SK-N-SH (cell line): Measurements from ENCODE around the gene SPOCK1. TPM values are rescaled to one million over a fixed set of nuclear protein-coding genes. Genes with fewer than 3 reads are reported as not detected.

Experiments used
- CTCF ChIA-PET: fragments of 300-600, 350-600 bp; formaldehyde crosslinking; extraction: SDS; loops from one replicate; lab custom pipeline; 2021; lab: Yijun Ruan, JAX
- POLR2A ChIA-PET: fragments of 350-600 bp; sonication (Branson Sonifier 250); formaldehyde crosslinking; extraction: SDS; loops from one replicate; lab custom pipeline; 2020; ENCODE audit warnings: antibody characterized with exemption, inconsistent platforms; lab: Yijun Ruan, JAX
- DNase-seq: peaks from one replicate; pipeline ENCODE4 v3.0.0; 2012
- H2AFZ ChIP-seq: fragments of 200-600 bp; sonication (generic); 2 replicates; pipeline ENCODE4 v1.8.1; 2016; ENCODE audit warnings: antibody characterized with exemption, mild to moderate bottlenecking, low read depth
- H3F3A ChIP-seq: fragments of 200-600 bp; sonication (generic); replicated peaks from 2 replicates; pipeline ENCODE3; 2016; ENCODE audit warnings: antibody characterized with exemption, mild to moderate bottlenecking; ENCODE audit not compliant: insufficient read depth
- H3K27ac ChIP-seq, 2 experiments: fragments of 200-500 bp in 1 of 2; fragments of 200-600 bp in 1 of 2; sonication (Bioruptor generic) in 1 of 2; sonication (generic), shearing (Covaris generic) in 1 of 2; 2 replicates each; pipeline versions ENCODE4 v1.5.1 to v1.6.1; 2014 to 2016; ENCODE audit warnings: low read depth in 2 of 2, inconsistent platforms in 1 of 2, low read length in 1 of 2, mild to moderate bottlenecking in 1 of 2, mixed read lengths in 1 of 2
- H3K27me3 ChIP-seq: fragments of 200-600 bp; sonication (generic), shearing (Covaris generic); 2 replicates; pipeline ENCODE4 v1.6.1; 2016; ENCODE audit warnings: mixed run types; ENCODE audit not compliant: insufficient read depth
- H3K36me3 ChIP-seq, 2 experiments: fragments of 200-500 bp in 1 of 2; fragments of 200-600 bp in 1 of 2; sonication (Bioruptor generic) in 1 of 2; sonication (generic) in 1 of 2; replicated peaks in 1 of 2; 2 replicates each; pipeline versions ENCODE3 to v1.5.1; 2014 to 2016; ENCODE audit warnings: low read length in 1 of 2, mild to moderate bottlenecking in 1 of 2; ENCODE audit not compliant: insufficient read depth in 2 of 2, control insufficient read depth in 1 of 2
- H3K4me1 ChIP-seq, 2 experiments: fragments of 200-500 bp in 1 of 2; fragments of 200-600 bp in 1 of 2; sonication (Bioruptor generic) in 1 of 2; sonication (generic), shearing (Covaris generic) in 1 of 2; 2 replicates each; pipeline versions ENCODE4 v1.5.1 to v1.6.1; 2014 to 2016; ENCODE audit warnings: low read depth in 1 of 2, low read length in 1 of 2, mixed run types in 1 of 2; ENCODE audit not compliant: insufficient read depth in 2 of 2, control insufficient read depth in 1 of 2
- H3K4me2 ChIP-seq: fragments of 200-600 bp; sonication (generic), shearing (Covaris generic); 2 replicates; pipeline ENCODE4 v1.6.1; 2017; ENCODE audit warnings: mixed run types
- H3K4me3 ChIP-seq, 2 experiments: fragments of 200-500 bp in 1 of 2; fragments of 200-600 bp in 1 of 2; sonication (Bioruptor generic) in 1 of 2; sonication (generic), shearing (Covaris generic) in 1 of 2; 2 replicates each; pipeline versions ENCODE4 v1.5.1 to v1.8.1; 2014 to 2016; ENCODE audit warnings: low read depth in 2 of 2, inconsistent platforms in 1 of 2, low read length in 1 of 2, mild to moderate bottlenecking in 1 of 2, mixed read lengths in 1 of 2, moderate library complexity in 1 of 2
- H3K79me2 ChIP-seq: fragments of 200-600 bp; sonication (generic); 2 replicates; pipeline ENCODE4 v1.8.1; 2017; ENCODE audit warnings: mild to moderate bottlenecking; ENCODE audit not compliant: insufficient read depth
- H3K9ac ChIP-seq: fragments of 200-600 bp; sonication (generic); 2 replicates; pipeline ENCODE4 v1.6.1; 2017; ENCODE audit warnings: mixed run types
- H3K9me2 ChIP-seq: fragments of 200-600 bp; sonication (generic); 2 replicates; pipeline ENCODE4 v1.6.1; 2017; ENCODE audit warnings: mixed run types
- H3K9me3 ChIP-seq: fragments of 200-600 bp; sonication (generic); 2 replicates; pipeline ENCODE4 v1.6.1; 2017; ENCODE audit warnings: mixed run types, mild to moderate bottlenecking, moderate library complexity
- H4K20me1 ChIP-seq: fragments of 200-600 bp; sonication (generic); 2 replicates; pipeline ENCODE4 v1.6.1; 2017; ENCODE audit warnings: mild to moderate bottlenecking, mixed run types; ENCODE audit not compliant: insufficient read depth
- ELF1 ChIP-seq: IDR thresholded peaks from 2 replicates; pipeline ENCODE4 v1.4.0; 2012
- EZH2phosphoT487 ChIP-seq: fragments of 200-600 bp; sonication (generic); IDR thresholded peaks from 2 replicates; pipeline ENCODE4 v1.6.1; 2017; ENCODE audit warnings: low read depth, mixed run types, mild to moderate bottlenecking, antibody characterized with exemption, moderate library complexity, borderline replicate concordance
- IRF3 ChIP-seq: fragments of 150-350 bp; IDR thresholded peaks from 2 replicates; pipeline ENCODE4 v1.6.1; 2016; ENCODE audit warnings: mild to moderate bottlenecking, low read depth, low read length
- NFIC ChIP-seq: IDR thresholded peaks from 2 replicates; pipeline ENCODE4 v1.4.0; 2012; ENCODE audit warnings: borderline replicate concordance
- RCOR1 ChIP-seq: fragments of 150-350 bp; IDR thresholded peaks from 2 replicates; pipeline ENCODE4 v1.6.1; 2017; ENCODE audit warnings: antibody characterized with exemption, low read length
- TAF1 ChIP-seq: IDR thresholded peaks from 2 replicates; pipeline ENCODE4 v1.6.1; 2012; ENCODE audit warnings: low read depth, mild to moderate bottlenecking, low read length, moderate library complexity, borderline replicate concordance
- ZBTB33 ChIP-seq: IDR thresholded peaks from 2 replicates; pipeline ENCODE4 v1.4.0; 2012; ENCODE audit warnings: low read depth, borderline replicate concordance
- WGBS: methylation state at CpG from one replicate; pipeline ENCODE4 v1.1.6; 2017; ENCODE audit warnings: low lambda C conversion rate; 5-methylcytosine and 5-hydroxymethylcytosine counted together
- polyA plus RNA-seq, 3 experiments: library from polyadenylated mRNA; depleted of rRNA; stranded (reverse); fragments of >200 nt; gene quantifications; 2 replicates each; pipeline ENCODE4 v1.2.3, GENCODE V29; 2012

Gene SPOCK1
- polyA plus RNA-seq, 1 of the 3 experiments (the other 2 are of a cell fraction), result 11.3 TPM

GRCh38 chr5:137195483-137195882 is 303.6 kb downstream of the SPOCK1 start:
- H3K27ac ChIP-seq, result no peak overlapping the region
- 67% methylated on average over 2 of the region's 2 CpGs for WGBS
- peaks cover 7 to 26% of the 10 kb centered on the region in 2 experiments; a peak in 2 of 4 replicates for H3K4me1 ChIP-seq
- no peaks in the 10 kb centered on the region for H3K9me3 ChIP-seq
- no peaks in the 10 kb centered on the region for H3K9me2 ChIP-seq
- H3K9ac ChIP-seq, result no peak overlapping the region
- no peaks in the 10 kb centered on the region for H3K27me3 ChIP-seq
- no peak overlapping the region for H3K4me2 ChIP-seq
- peaks cover 1% of the 10 kb centered on the region for H3F3A ChIP-seq
- POLR2A ChIA-PET, result no interaction called here
- no peaks in the 10 kb centered on the region for H4K20me1 ChIP-seq
- H2AFZ ChIP-seq, result no peak overlapping the region
- H3K79me2 ChIP-seq, result peaks cover 5% of the 10 kb centered on the region; the same call in 1 of the 2 replicates
- H3K36me3 ChIP-seq, result no peaks in the 10 kb centered on the region
- no peak for DNase-seq
- no peak for TF ChIP-seq IRF3
- CTCF ChIA-PET, result interaction anchor here (1.1 to 2.4 kb wide), 2 partner anchors 9 to 14 kb away, joined by 5 to 7 read pairs; no protein-coding TSS in a partner anchor
- no peak overlapping the region for H3K4me3 ChIP-seq

- H3K9me2 ChIP-seq, result no peaks in the 10 kb centered on the region
- TF ChIP-seq RCOR1 (no peak), NFIC (no peak), ELF1 (no peak), EZH2phosphoT487 (no peak), TAF1 (no peak), ZBTB33 (no peak)
- H3K36me3 ChIP-seq, result no peaks in the 10 kb centered on the region
- no peak overlapping the region for H2AFZ ChIP-seq
- WGBS, result 52% methylated on average over 8 of the region's 8 CpGs
- peaks cover 6% of the 10 kb centered on the region for H3F3A ChIP-seq
- H3K4me1 ChIP-seq, result peaks cover 7 to 19% of the 10 kb centered on the region in 2 experiments; a peak in 2 of 4 replicates
- no peak overlapping the region for H3K4me2 ChIP-seq
- POLR2A ChIA-PET, result no interaction called here
- H3K79me2 ChIP-seq, result peaks cover 6% of the 10 kb centered on the region; the same call in 1 of the 2 replicates
- H3K27ac ChIP-seq, result no peak overlapping the region
- CTCF ChIA-PET, result interaction anchor here (0.9 to 2.4 kb wide), 2 partner anchors 13 to 119 kb away, joined by 3 to 7 read pairs; no protein-coding TSS in a partner anchor
- no peaks in the 10 kb centered on the region for H4K20me1 ChIP-seq
- no peaks in the 10 kb centered on the region for H3K27me3 ChIP-seq
- DNase-seq, result no peak
- H3K4me3 ChIP-seq, result no peak overlapping the region
- no peaks in the 10 kb centered on the region for H3K9me3 ChIP-seq
- H3K9ac ChIP-seq, result no peak overlapping the region
These were observed 304.8 kb downstream of the SPOCK1 start for GRCh38 chr5:137194300-137194699.
